IMR-90 (cell line): ENCODE data around the gene TNRC6C. TPM values are rescaled to one million over a fixed set of nuclear protein-coding genes. Genes with fewer than 3 reads are reported as not detected.

Experiments
- ATAC-seq: fragments of 200-7000 bp; cut with Tn5 transposase; 2 replicates; pipeline ENCODE4 v1.9.1; 2020; ENCODE audit warnings: low read depth, mild to moderate bottlenecking, moderate library complexity
- BruUV-seq: library from RNA; stranded (reverse); fragments of 400-500 nt; replicated peaks from 2 replicates; lab custom pipeline; 2021; lab: Mats Ljungman, UMichigan
- CTCF ChIA-PET: fragments of 300-600 bp; formaldehyde crosslinking; extraction: SDS; loops from one replicate; lab custom pipeline; 2021; ENCODE audit warnings: antibody characterized with exemption; lab: Yijun Ruan, JAX
- POLR2A ChIA-PET: fragments of 300-600 bp; sonication (Branson Sonifier 250); formaldehyde crosslinking; loops from one replicate; lab custom pipeline; 2022; ENCODE audit warnings: antibody characterized with exemption; ENCODE audit not compliant: unreplicated experiment; lab: Charles Lee
- DNase-seq: peaks from one replicate; pipeline ENCODE4 v3.0.0; 2013
- H2AFZ ChIP-seq: replicated peaks from 2 replicates; pipeline ENCODE3; 2013; ENCODE audit warnings: low read length, mild to moderate bottlenecking; ENCODE audit not compliant: poor library complexity
- H2AK5ac ChIP-seq: 2 replicates; pipeline ENCODE4 v1.6.1; 2013; ENCODE audit warnings: low read depth, low read length, inconsistent platforms
- H2AK9ac ChIP-seq: replicated peaks from 2 replicates; pipeline ENCODE3; 2013; ENCODE audit warnings: mild to moderate bottlenecking, low read depth, low read length, moderate library complexity; ENCODE audit not compliant: poor library complexity
- H2BK120ac ChIP-seq: 2 replicates; pipeline ENCODE4 v1.6.1; 2013; ENCODE audit warnings: low read depth, low read length, inconsistent platforms
- H2BK15ac ChIP-seq: 3 replicates; pipeline ENCODE4 v1.6.1; 2013; ENCODE audit warnings: low read depth, low read length, inconsistent platforms
- H2BK20ac ChIP-seq: 2 replicates; pipeline ENCODE4 v1.6.1; 2013; ENCODE audit warnings: low read depth, mild to moderate bottlenecking, inconsistent platforms, low read length, moderate library complexity
- H2BK5ac ChIP-seq: 2 replicates; pipeline ENCODE4 v1.6.1; 2013; ENCODE audit warnings: mild to moderate bottlenecking, low read depth, low read length, inconsistent platforms; ENCODE audit not compliant: poor library complexity, severe bottlenecking
- H3K14ac ChIP-seq: replicated peaks from 2 replicates; pipeline ENCODE4 v1.6.1; 2013; ENCODE audit warnings: low read depth, low read length, inconsistent platforms
- H3K18ac ChIP-seq: 2 replicates; pipeline ENCODE4 v1.6.1; 2013; ENCODE audit warnings: low read depth, low read length, control low read depth
- H3K23ac ChIP-seq: 2 replicates; pipeline ENCODE4 v1.6.1; 2013; ENCODE audit warnings: low read depth, low read length, inconsistent platforms
- H3K27ac ChIP-seq: 2 replicates; pipeline ENCODE4 v1.5.1; 2013; ENCODE audit warnings: mild to moderate bottlenecking, control low read depth, low read length; ENCODE audit not compliant: insufficient read depth
- H3K27me3 ChIP-seq: 2 replicates; pipeline ENCODE4 v1.6.1; 2013; ENCODE audit warnings: low read length; ENCODE audit not compliant: control insufficient read depth, insufficient read depth
- H3K36me3 ChIP-seq: 2 replicates; pipeline ENCODE4 v1.6.1; 2013; ENCODE audit warnings: low read length, mixed read lengths; ENCODE audit not compliant: control insufficient read depth, insufficient read depth
- H3K4ac ChIP-seq: 2 replicates; pipeline ENCODE4 v1.6.1; 2013; ENCODE audit warnings: low read depth, low read length, inconsistent platforms
- H3K4me1 ChIP-seq: 2 replicates; pipeline ENCODE4 v1.6.1; 2013; ENCODE audit warnings: low read length, mixed read lengths; ENCODE audit not compliant: control insufficient read depth, insufficient read depth
- H3K4me2 ChIP-seq: 2 replicates; pipeline ENCODE4 v1.6.1; 2013; ENCODE audit warnings: low read depth, mild to moderate bottlenecking, control low read depth, low read length, moderate library complexity
- H3K4me3 ChIP-seq: 2 replicates; pipeline ENCODE4 v1.5.1; 2013; ENCODE audit warnings: low read depth, mild to moderate bottlenecking, control low read depth, low read length, moderate library complexity; ENCODE audit not compliant: insufficient read depth
- H3K56ac ChIP-seq: 2 replicates; pipeline ENCODE4 v1.6.1; 2013; ENCODE audit warnings: low read length, inconsistent platforms; ENCODE audit not compliant: insufficient read depth; ENCODE audit errors: extremely low read depth
- H3K79me1 ChIP-seq, 2 experiments: 2 replicates each; pipeline ENCODE4 v1.6.1; 2013; ENCODE audit warnings: low read length in 2 of 2, inconsistent platforms in 1 of 2, low read depth in 1 of 2
- H3K9ac ChIP-seq: 2 replicates; pipeline ENCODE4 v1.6.1; 2013; ENCODE audit warnings: low read depth, low read length, control low read depth
- H3K9me1 ChIP-seq: 2 replicates; pipeline ENCODE4 v1.6.1; 2013; ENCODE audit warnings: low read length, inconsistent platforms; ENCODE audit not compliant: insufficient read depth
- H3K9me3 ChIP-seq: 2 replicates; pipeline ENCODE4 v1.6.1; 2013; ENCODE audit warnings: low read length; ENCODE audit not compliant: control insufficient read depth, insufficient read depth
- H4K20me1 ChIP-seq: 2 replicates; pipeline ENCODE4 v1.6.1; 2013; ENCODE audit warnings: low read length, inconsistent platforms; ENCODE audit not compliant: insufficient read depth
- H4K5ac ChIP-seq: 2 replicates; pipeline ENCODE4 v1.6.1; 2013; ENCODE audit warnings: mild to moderate bottlenecking, low read depth, low read length, control low read depth
- H4K8ac ChIP-seq, 2 experiments: 2 replicates each; pipeline ENCODE4 v1.6.1; 2013; ENCODE audit warnings: low read depth in 2 of 2, low read length in 2 of 2, control low read depth in 1 of 2, inconsistent platforms in 1 of 2
- H4K91ac ChIP-seq: 2 replicates; pipeline ENCODE4 v1.6.1; 2013; ENCODE audit warnings: low read depth, low read length, inconsistent platforms; ENCODE audit not compliant: insufficient read depth
- BHLHE40 ChIP-seq: fragments of 150-350 bp; IDR thresholded peaks from 2 replicates; pipeline ENCODE4 v1.6.1; 2016; ENCODE audit warnings: mild to moderate bottlenecking, low read depth, low read length
- CEBPB ChIP-seq: IDR thresholded peaks from 2 replicates; pipeline ENCODE4 v1.6.1; 2012; ENCODE audit warnings: low read depth, low read length, improper control_type of control experiment
- CTCF ChIP-seq: conservative IDR thresholded peaks from 2 replicates; pipeline ENCODE4 v1.5.1; 2012; ENCODE audit warnings: mild to moderate bottlenecking, low read depth, low read length, improper control_type of control experiment
- ELK1 ChIP-seq: fragments of 150-350 bp; IDR thresholded peaks from 2 replicates; pipeline ENCODE4 v1.6.1; 2016; ENCODE audit warnings: low read depth, mild to moderate bottlenecking, low read length, moderate library complexity, borderline replicate concordance
- FOS ChIP-seq: fragments of 150-350 bp; IDR thresholded peaks from 2 replicates; pipeline ENCODE4 v1.6.1; 2016; ENCODE audit warnings: low read depth, low read length
- MAFK ChIP-seq: IDR thresholded peaks from 2 replicates; pipeline ENCODE4 v1.6.1; 2012; ENCODE audit warnings: low read depth, low read length, improper control_type of control experiment
- MXI1 ChIP-seq: IDR thresholded peaks from 2 replicates; pipeline ENCODE4 v1.6.1; 2012; ENCODE audit warnings: low read depth, mild to moderate bottlenecking, low read length, moderate library complexity, borderline replicate concordance
- NFE2L2 ChIP-seq: fragments of 150-350 bp; IDR thresholded peaks from 2 replicates; pipeline ENCODE4 v1.6.1; 2016; ENCODE audit warnings: low read depth, mild to moderate bottlenecking, low read length
- POLR2A ChIP-seq: IDR thresholded peaks from 2 replicates; pipeline ENCODE4 v1.6.1; 2012; ENCODE audit warnings: mild to moderate bottlenecking, low read depth, low read length
- RAD21 ChIP-seq: IDR thresholded peaks from 2 replicates; pipeline ENCODE4 v1.6.1; 2012; ENCODE audit warnings: low read length, improper control_type of control experiment
- RCOR1 ChIP-seq: IDR thresholded peaks from 2 replicates; pipeline ENCODE4 v1.6.1; 2012; ENCODE audit warnings: mild to moderate bottlenecking, low read length, improper control_type of control experiment; ENCODE audit not compliant: insufficient replicate concordance
- RFX5 ChIP-seq: IDR thresholded peaks from 2 replicates; pipeline ENCODE4 v1.8.0; 2012; ENCODE audit warnings: low read depth, mild to moderate bottlenecking, low read length, moderate library complexity
- USF2 ChIP-seq: fragments of 150-350 bp; IDR thresholded peaks from 2 replicates; pipeline ENCODE4 v1.6.1; 2017; ENCODE audit warnings: mild to moderate bottlenecking, antibody characterized with exemption, low read length, low read depth
- WGBS, 2 experiments: methylation state at CpG; one replicate each; pipeline versions ENCODE4 v1.1.5 to v1.1.7; 2013; ENCODE audit warnings: missing lambda C conversion rate in 2 of 2; ENCODE audit not compliant: insufficient read length in 1 of 2; ENCODE audit errors: extremely low coverage in 2 of 2; 5-methylcytosine and 5-hydroxymethylcytosine counted together
- dilution Hi-C: fragments of 300-500 bp; cut with HindIII; formaldehyde crosslinking; loops from one replicate; pipeline ENCODE4 v1.14.3; 2018; ENCODE audit warnings: low sequenced_read_pairs; ENCODE audit not compliant: unreplicated experiment
- in situ Hi-C: fragments of 300-500 bp; cut with MboI; formaldehyde crosslinking; loops from 3 replicates; pipeline ENCODE4 v1.14.3; 2019; ENCODE audit warnings: low sequenced_read_pairs, inconsistent platforms, mixed read lengths
- intact Hi-C: fragments of 100-400 bp; cut with micrococcal nuclease; formaldehyde crosslinking; loops from 2 replicates; pipeline ENCODE4 v1.10.0; 2022
- polyA plus RNA-seq, 3 experiments: library from polyadenylated mRNA; depleted of rRNA; stranded (reverse); fragments of >200 nt; gene quantifications; 2 replicates each; pipeline ENCODE4 v1.2.3, GENCODE V29; 2012; ENCODE audit warnings: low replicate concordance in 1 of 3
- total RNA-seq: library from RNA; depleted of rRNA; stranded (reverse); fragments of >200 nt; gene quantifications from 2 replicates; pipeline ENCODE4 v1.2.3, GENCODE V29; 2012

The TNRC6C gene
- total and polyA plus RNA-seq, 2 of the 4 experiments (the other 2 are of a cell fraction) = 1.6 to 2.7 TPM

GRCh38 chr17:78109489-78109761, 150.9 kb downstream of the TNRC6C start:
- dilution Hi-C loops = no loop called here
- Histone ChIP-seq H2BK20ac (no peak overlapping the region), H2BK120ac (no peak overlapping the region), H3K36me3 (peaks cover 3% of the 10 kb centered on the region; the same call in 1 of the 2 replicates), H2BK5ac (no peak overlapping the region), H4K5ac (no peak overlapping the region), H3K9me3 (no peaks in the 10 kb centered on the region), H3K4me1 (no peaks in the 10 kb centered on the region; the same call in 1 of the 2 replicates), H3K79me1 (no peaks in the 10 kb centered on the region), H2AK9ac (no peak overlapping the region), H2AK5ac (no peak overlapping the region), H3K4me2 (no peak overlapping the region), H3K56ac (no peak overlapping the region), H3K4me3 (no peak overlapping the region), H3K27me3 (peaks cover 6% of the 10 kb centered on the region; the same call in 1 of the 2 replicates), H4K20me1 (no peaks in the 10 kb centered on the region), H3K4ac (no peak overlapping the region), H2BK15ac (no peak overlapping the region), H3K9me1 (no peaks in the 10 kb centered on the region), H3K9ac (no peak overlapping the region), H3K23ac (no peak overlapping the region), H3K27ac (no peak overlapping the region), H3K14ac (no peak overlapping the region), H4K8ac (no peak overlapping the region), H4K91ac (no peak overlapping the region), H3K18ac (no peak overlapping the region), H2AFZ (no peak overlapping the region)
- 93% methylated on average over 5 of the region's 9 CpGs; no CpG with 5 or more reads in 1 of the 2 experiments for WGBS, 2 experiments
- ATAC-seq = no peak
- ChIA-PET CTCF (no interaction called here), POLR2A (no interaction called here)
- BruUV-seq = no TSS peak
- intact Hi-C loops = no loop called here
- no peak for TF ChIP-seq RAD21
- no peak for TF ChIP-seq POLR2A
- no peak for TF ChIP-seq RCOR1
- no peak for TF ChIP-seq ELK1
- TF ChIP-seq NFE2L2 = no peak
- TF ChIP-seq CEBPB = no peak
- no peak for TF ChIP-seq MAFK
- no peak for TF ChIP-seq USF2
- TF ChIP-seq MXI1 = no peak
- TF ChIP-seq BHLHE40 = no peak
- no peak for TF ChIP-seq RFX5
- TF ChIP-seq FOS = no peak
- TF ChIP-seq CTCF = no peak
- DNase-seq = no peak
- in situ Hi-C loops = no loop called here
